H9 (cell line): ENCODE results near the gene HSFX2. TPM values are rescaled to one million over a fixed set of nuclear protein-coding genes. Genes with fewer than 3 reads are reported as not detected.

ENCODE experiments used
- DNase-seq: peaks from one replicate; pipeline ENCODE4 v3.0.0-alpha.2; 2017
- H2AFZ ChIP-seq: one replicate; pipeline ENCODE4 v1.6.1; 2013; ENCODE audit warnings: mild to moderate bottlenecking, low read length, control low read depth, moderate library complexity
- H2AK5ac ChIP-seq: 2 replicates; pipeline ENCODE4 v1.6.1; 2013; ENCODE audit warnings: low read length, control low read depth, mixed read lengths; ENCODE audit not compliant: insufficient read length
- H2BK120ac ChIP-seq: one replicate; pipeline ENCODE4 v1.6.1; 2013; ENCODE audit warnings: low read depth, mild to moderate bottlenecking, low read length, control low read depth, inconsistent platforms; ENCODE audit not compliant: poor library complexity, severe bottlenecking
- H2BK12ac ChIP-seq: 2 replicates; pipeline ENCODE4 v1.6.1; 2013; ENCODE audit warnings: low read length, control low read depth, mixed read lengths, low read depth; ENCODE audit not compliant: insufficient read length
- H2BK15ac ChIP-seq: 2 replicates; pipeline ENCODE4 v1.6.1; 2013; ENCODE audit warnings: low read depth, low read length, control low read depth
- H2BK20ac ChIP-seq: one replicate; pipeline ENCODE4 v1.6.1; 2013; ENCODE audit warnings: low read depth, mild to moderate bottlenecking, low read length, control low read depth, inconsistent platforms; ENCODE audit not compliant: poor library complexity, severe bottlenecking
- H2BK5ac ChIP-seq: 2 replicates; pipeline ENCODE4 v1.6.1; 2013; ENCODE audit warnings: low read length, control low read depth, mixed read lengths; ENCODE audit not compliant: insufficient read length
- H3K14ac ChIP-seq: 2 replicates; pipeline ENCODE4 v1.6.1; 2013; ENCODE audit warnings: low read length, control low read depth; ENCODE audit not compliant: insufficient read depth
- H3K18ac ChIP-seq: 2 replicates; pipeline ENCODE4 v1.6.1; 2013; ENCODE audit warnings: low read depth, mild to moderate bottlenecking, mixed read lengths, low read length, control low read depth; ENCODE audit not compliant: insufficient read length
- H3K23ac ChIP-seq: 2 replicates; pipeline ENCODE4 v1.6.1; 2013; ENCODE audit warnings: low read length, control low read depth, mixed read lengths, low read depth; ENCODE audit not compliant: insufficient read length
- H3K23me2 ChIP-seq: 2 replicates; pipeline ENCODE4 v1.6.1; 2013; ENCODE audit warnings: low read depth, mild to moderate bottlenecking, mixed read lengths, low read length, control low read depth; ENCODE audit not compliant: insufficient read length, poor library complexity, severe bottlenecking
- H3K27ac ChIP-seq: 2 replicates; pipeline ENCODE4 v1.5.1; 2013; ENCODE audit warnings: low read length, control low read depth, mixed read lengths, low read depth; ENCODE audit not compliant: insufficient read length
- H3K27me3 ChIP-seq: 2 replicates; pipeline ENCODE4 v1.6.1; 2013; ENCODE audit warnings: low read length, control low read depth, inconsistent platforms; ENCODE audit not compliant: insufficient read depth
- H3K4ac ChIP-seq: 2 replicates; pipeline ENCODE4 v1.6.1; 2013; ENCODE audit warnings: low read depth, mild to moderate bottlenecking, control low read depth, inconsistent platforms, low read length, moderate library complexity
- H3K4me1 ChIP-seq: 2 replicates; pipeline ENCODE4 v1.6.1; 2013; ENCODE audit warnings: low read length, control low read depth, inconsistent platforms; ENCODE audit not compliant: insufficient read depth
- H3K4me2 ChIP-seq: 2 replicates; pipeline ENCODE4 v1.6.1; 2013; ENCODE audit warnings: low read length, control low read depth, mixed read lengths; ENCODE audit not compliant: insufficient read length, insufficient read depth
- H3K56ac ChIP-seq: 2 replicates; pipeline ENCODE4 v1.6.1; 2013; ENCODE audit warnings: low read depth, mild to moderate bottlenecking, mixed read lengths, low read length, control low read depth; ENCODE audit not compliant: insufficient read length
- H3K79me1 ChIP-seq: 2 replicates; pipeline ENCODE4 v1.6.1; 2013; ENCODE audit warnings: low read depth, mild to moderate bottlenecking, moderate library complexity, low read length, control low read depth, inconsistent platforms; ENCODE audit not compliant: insufficient read depth, poor library complexity, severe bottlenecking
- H3K79me2 ChIP-seq: 2 replicates; pipeline ENCODE4 v1.6.1; 2013; ENCODE audit warnings: low read length, control low read depth, inconsistent platforms; ENCODE audit not compliant: insufficient read depth
- H3K9ac ChIP-seq: 2 replicates; pipeline ENCODE4 v1.6.1; 2013; ENCODE audit warnings: low read length, control low read depth, mixed read lengths; ENCODE audit not compliant: insufficient read length; ENCODE audit errors: extremely low read depth
- H3K9me3 ChIP-seq: one replicate; pipeline ENCODE4 v1.6.1; 2013; ENCODE audit warnings: low read depth, low read length, inconsistent platforms; ENCODE audit not compliant: control insufficient read depth
- H3T11ph ChIP-seq: one replicate; pipeline ENCODE4 v1.6.1; 2013; ENCODE audit warnings: mild to moderate bottlenecking, low read length, control low read depth, inconsistent platforms
- H4K20me1 ChIP-seq: one replicate; pipeline ENCODE4 v1.6.1; 2013; ENCODE audit not compliant: control insufficient read depth, insufficient read length, insufficient read depth
- H4K5ac ChIP-seq: 2 replicates; pipeline ENCODE4 v1.6.1; 2013; ENCODE audit warnings: low read depth, mild to moderate bottlenecking, mixed read lengths, low read length, control low read depth; ENCODE audit not compliant: insufficient read length
- H4K8ac ChIP-seq: replicated peaks from 2 replicates; pipeline ENCODE4 v1.6.1; 2013; ENCODE audit warnings: low read length, control low read depth, mixed read lengths, low read depth; ENCODE audit not compliant: insufficient read length
- H4K91ac ChIP-seq: 2 replicates; pipeline ENCODE4 v1.6.1; 2013; ENCODE audit warnings: low read depth, mild to moderate bottlenecking, moderate library complexity, mixed read lengths, low read length, control low read depth; ENCODE audit not compliant: insufficient read length
- H3K27ac Mint-ChIP-seq, 3 experiments: 2 replicates in 2 of 3; 3 replicates in 1 of 3; pipeline ENCODE4 v1.8.0; 2020 to 2021; ENCODE audit warnings: mixed read lengths in 3 of 3, mild to moderate bottlenecking in 1 of 3, moderate library complexity in 1 of 3
- H3K27me3 Mint-ChIP-seq: 2 replicates; pipeline ENCODE4 v1.8.0; 2021; ENCODE audit warnings: low read depth, mild to moderate bottlenecking, moderate library complexity, mixed read lengths
- H3K36me3 Mint-ChIP-seq, 3 experiments: 2 replicates in 2 of 3; 3 replicates in 1 of 3; pipeline ENCODE4 v1.8.0; 2020 to 2021; ENCODE audit warnings: low read depth in 3 of 3, mixed read lengths in 3 of 3; ENCODE audit not compliant: insufficient read depth in 1 of 3
- H3K4me1 Mint-ChIP-seq, 2 experiments: 2 replicates each; pipeline ENCODE4 v1.8.0; 2020; ENCODE audit warnings: mixed read lengths in 2 of 2
- H3K4me3 Mint-ChIP-seq, 2 experiments: 2 replicates in 1 of 2; 3 replicates in 1 of 2; pipeline ENCODE4 v1.8.0; 2020 to 2021; ENCODE audit warnings: mild to moderate bottlenecking in 2 of 2, mixed read lengths in 2 of 2, moderate library complexity in 1 of 2
- H3K9me3 Mint-ChIP-seq, 2 experiments: 2 replicates in 1 of 2; 3 replicates in 1 of 2; pipeline ENCODE4 v1.8.0; 2020; ENCODE audit warnings: mild to moderate bottlenecking in 2 of 2, mixed read lengths in 2 of 2, moderate library complexity in 1 of 2
- WGBS: extraction: QIAGEN DNeasy Blood & Tissue Kit; methylation state at CpG from one replicate; pipeline ENCODE4 v1.1.7; 2013; ENCODE audit warnings: missing lambda C conversion rate, low lambda C conversion rate, mixed read lengths; ENCODE audit not compliant: insufficient read length; ENCODE audit errors: extremely low coverage; 5-methylcytosine and 5-hydroxymethylcytosine counted together
- total RNA-seq: library from RNA; stranded (reverse); gene quantifications from 2 replicates; pipeline ENCODE4 v1.2.1, GENCODE V29; 2021
- TF ChIP-seq, protein P1 (sequence below): fragments of 200-600 bp; sonication (generic); conservative IDR thresholded peaks from 3 replicates; pipeline ENCODE4 v1.8.0; 2021; ENCODE audit warnings: antibody characterized with exemption, mild to moderate bottlenecking

The HSFX2 gene
- total RNA-seq, 1 experiment from 2014 or later: not detected

- Histone ChIP-seq H3K18ac (no peak overlapping the region), H2BK12ac (no peak overlapping the region), H3K23ac (no peak overlapping the region), H2BK5ac (no peak overlapping the region), H2AFZ (no peak overlapping the region), H3K79me2 (peaks cover 4% of the 10 kb centered on the region; the same call in 1 of the 2 replicates), H3K14ac (0 out of 2 replicates have a peak overlapping the region, but pooled peaks have one; percentile 20), H4K8ac (no peak overlapping the region), H3K9ac (peak overlapping the region; percentile 74), H3K56ac (no peak overlapping the region), H4K5ac (no peak overlapping the region), H2BK15ac (no peak overlapping the region), H2BK20ac (no peak overlapping the region), H3K4ac (no peak overlapping the region), H3T11ph (no peak overlapping the region), H3K4me2 (peak overlapping the region; percentile 72), H3K27me3 (no peaks in the 10 kb centered on the region; the same call in 1 of the 2 replicates), H4K91ac (no peak overlapping the region), H3K79me1 (no peaks in the 10 kb centered on the region), H3K27ac (no peak overlapping the region), H2BK120ac (no peak overlapping the region), H3K9me3 (peaks cover 30% of the 10 kb centered on the region), H2AK5ac (no peak overlapping the region), H3K4me1 (no peaks in the 10 kb centered on the region), H3K23me2 (peaks cover 8% of the 10 kb centered on the region), H4K20me1 (no peaks in the 10 kb centered on the region)
- Mint-ChIP-seq H3K27me3 (peaks cover 33% of the 10 kb centered on the region), H3K36me3 (peaks cover 0 to 9% (median 5%) of the 10 kb centered on the region in 3 experiments; a peak in 3 of 7 replicates), H3K4me3 (peak overlapping the region; percentile 91 to 96), H3K27ac (peak overlapping the region; percentile 52 to 95 (median 75); a peak in 4 of 7 replicates), H3K4me1 (peaks cover 18 to 27% of the 10 kb centered on the region in 2 experiments), H3K9me3 (peaks cover 67 to 73% of the 10 kb centered on the region in 2 experiments)
- TF ChIP-seq, protein P1, sequence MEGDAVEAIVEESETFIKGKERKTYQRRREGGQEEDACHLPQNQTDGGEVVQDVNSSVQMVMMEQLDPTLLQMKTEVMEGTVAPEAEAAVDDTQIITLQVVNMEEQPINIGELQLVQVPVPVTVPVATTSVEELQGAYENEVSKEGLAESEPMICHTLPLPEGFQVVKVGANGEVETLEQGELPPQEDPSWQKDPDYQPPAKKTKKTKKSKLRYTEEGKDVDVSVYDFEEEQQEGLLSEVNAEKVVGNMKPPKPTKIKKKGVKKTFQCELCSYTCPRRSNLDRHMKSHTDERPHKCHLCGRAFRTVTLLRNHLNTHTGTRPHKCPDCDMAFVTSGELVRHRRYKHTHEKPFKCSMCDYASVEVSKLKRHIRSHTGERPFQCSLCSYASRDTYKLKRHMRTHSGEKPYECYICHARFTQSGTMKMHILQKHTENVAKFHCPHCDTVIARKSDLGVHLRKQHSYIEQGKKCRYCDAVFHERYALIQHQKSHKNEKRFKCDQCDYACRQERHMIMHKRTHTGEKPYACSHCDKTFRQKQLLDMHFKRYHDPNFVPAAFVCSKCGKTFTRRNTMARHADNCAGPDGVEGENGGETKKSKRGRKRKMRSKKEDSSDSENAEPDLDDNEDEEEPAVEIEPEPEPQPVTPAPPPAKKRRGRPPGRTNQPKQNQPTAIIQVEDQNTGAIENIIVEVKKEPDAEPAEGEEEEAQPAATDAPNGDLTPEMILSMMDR: no peak
- WGBS: no CpG with 5 or more reads among the region's 16 CpGs
- DNase-seq: no peak
Observed at GRCh38 chrX:149630681-149631233, 35.6 kb upstream of the HSFX2 start.
